SK-N-SH treated with all-trans-retinoic acid at 6 μM for 48 hours (cell line): ENCODE results near the gene UBE2D4.

ENCODE experiments used
- ATAC-seq: fragments of 200-7000 bp; cut with Tn5 transposase; 3 replicates; pipeline ENCODE4 v1.9.1; 2020; ENCODE audit warnings: mild to moderate bottlenecking, moderate library complexity
- ARNTL ChIP-seq: fragments of 450-650 bp; formaldehyde crosslinking; IDR thresholded peaks from 2 replicates; pipeline ENCODE4 v1.5.0; 2020; ENCODE audit warnings: low read depth, mild to moderate bottlenecking, moderate library complexity, borderline replicate concordance
- BACH2 ChIP-seq: fragments of 250-450 bp; sonication (Bioruptor Pico); IDR thresholded peaks from 2 replicates; pipeline ENCODE4 v1.9.0; 2021; ENCODE audit warnings: mild to moderate bottlenecking, borderline replicate concordance
- GLIS3 ChIP-seq: fragments of 250-450 bp; sonication (Bioruptor Pico); IDR thresholded peaks from 2 replicates; pipeline ENCODE4 v1.5.0; 2020; ENCODE audit warnings: mild to moderate bottlenecking, moderate library complexity
- ISL1 ChIP-seq: fragments of 250-450 bp; sonication (Bioruptor Pico); IDR thresholded peaks from 2 replicates; pipeline ENCODE4 v2.1.2; 2022; ENCODE audit warnings: mild to moderate bottlenecking, moderate library complexity
- OSR1 ChIP-seq: fragments of 250-450 bp; sonication (Bioruptor Pico); IDR thresholded peaks from 2 replicates; pipeline ENCODE4 v1.8.0; 2022; ENCODE audit warnings: moderate library complexity, mild to moderate bottlenecking, inconsistent platforms
- PPARA ChIP-seq: fragments of 250-450 bp; sonication (Bioruptor Pico); IDR thresholded peaks from 2 replicates; pipeline ENCODE4 v1.5.0; 2020; ENCODE audit warnings: mild to moderate bottlenecking, borderline replicate concordance
- RARB ChIP-seq: fragments of 250-450 bp; sonication (Bioruptor Pico); IDR thresholded peaks from 2 replicates; pipeline ENCODE4 v1.8.0; 2021; ENCODE audit warnings: mild to moderate bottlenecking, moderate library complexity
- SNAI2 ChIP-seq: fragments of 250-450 bp; sonication (Bioruptor Pico); IDR thresholded peaks from 2 replicates; pipeline ENCODE4 v1.5.0; 2020; ENCODE audit warnings: mild to moderate bottlenecking, moderate library complexity
- TCF4 ChIP-seq: fragments of 250-450 bp; sonication (Bioruptor Pico); IDR thresholded peaks from 2 replicates; pipeline ENCODE4 v1.8.0; 2021; ENCODE audit warnings: mild to moderate bottlenecking, moderate library complexity, borderline replicate concordance
- TOX ChIP-seq: fragments of 250-450 bp; sonication (Bioruptor Pico); IDR thresholded peaks from 2 replicates; pipeline ENCODE4 v1.8.0; 2021; ENCODE audit warnings: mild to moderate bottlenecking, moderate library complexity, borderline replicate concordance
- TSHZ2 ChIP-seq: fragments of 250-450 bp; sonication (Bioruptor Pico); IDR thresholded peaks from 2 replicates; pipeline ENCODE4 v1.5.0; 2020; ENCODE audit warnings: mild to moderate bottlenecking, moderate library complexity
- ZC3H10 ChIP-seq: fragments of 250-450 bp; sonication (Bioruptor Pico); IDR thresholded peaks from 2 replicates; pipeline ENCODE4 v1.5.1; 2021; ENCODE audit warnings: mild to moderate bottlenecking, moderate library complexity
- ZFP3 ChIP-seq: fragments of 250-450 bp; sonication (Bioruptor Pico); IDR thresholded peaks from 2 replicates; pipeline ENCODE4 v1.5.0; 2020; ENCODE audit warnings: mild to moderate bottlenecking, moderate library complexity
- ZFP30 ChIP-seq: fragments of 450-650 bp; formaldehyde crosslinking; IDR thresholded peaks from 2 replicates; pipeline ENCODE4 v1.5.0; 2022; ENCODE audit warnings: mild to moderate bottlenecking, moderate library complexity
- ZNF565 ChIP-seq: fragments of 450-650 bp; formaldehyde crosslinking; conservative IDR thresholded peaks from 2 replicates; pipeline ENCODE4 v1.5.0; 2020; ENCODE audit warnings: low read depth, mild to moderate bottlenecking, moderate library complexity
- ZNF70 ChIP-seq: fragments of 450-650 bp; formaldehyde crosslinking; IDR thresholded peaks from 2 replicates; pipeline ENCODE4 v1.5.0; 2020; ENCODE audit warnings: mild to moderate bottlenecking, moderate library complexity
- ZNF8 ChIP-seq: fragments of 450-650 bp; formaldehyde crosslinking; IDR thresholded peaks from 2 replicates; pipeline ENCODE4 v1.5.0; 2020; ENCODE audit warnings: mild to moderate bottlenecking, moderate library complexity
- TF ChIP-seq, protein P1 (sequence below): fragments of 250-450 bp; sonication (Bioruptor Pico); IDR thresholded peaks from 2 replicates; pipeline ENCODE4 v1.5.1; 2020; ENCODE audit warnings: low read depth, mild to moderate bottlenecking, moderate library complexity
- TF ChIP-seq, protein P2 (sequence below): fragments of 250-450 bp; sonication (Bioruptor Pico); IDR thresholded peaks from 2 replicates; pipeline ENCODE4 v1.8.0; 2020; ENCODE audit warnings: mild to moderate bottlenecking, moderate library complexity, borderline replicate concordance

UBE2D4 gene

DNA sequence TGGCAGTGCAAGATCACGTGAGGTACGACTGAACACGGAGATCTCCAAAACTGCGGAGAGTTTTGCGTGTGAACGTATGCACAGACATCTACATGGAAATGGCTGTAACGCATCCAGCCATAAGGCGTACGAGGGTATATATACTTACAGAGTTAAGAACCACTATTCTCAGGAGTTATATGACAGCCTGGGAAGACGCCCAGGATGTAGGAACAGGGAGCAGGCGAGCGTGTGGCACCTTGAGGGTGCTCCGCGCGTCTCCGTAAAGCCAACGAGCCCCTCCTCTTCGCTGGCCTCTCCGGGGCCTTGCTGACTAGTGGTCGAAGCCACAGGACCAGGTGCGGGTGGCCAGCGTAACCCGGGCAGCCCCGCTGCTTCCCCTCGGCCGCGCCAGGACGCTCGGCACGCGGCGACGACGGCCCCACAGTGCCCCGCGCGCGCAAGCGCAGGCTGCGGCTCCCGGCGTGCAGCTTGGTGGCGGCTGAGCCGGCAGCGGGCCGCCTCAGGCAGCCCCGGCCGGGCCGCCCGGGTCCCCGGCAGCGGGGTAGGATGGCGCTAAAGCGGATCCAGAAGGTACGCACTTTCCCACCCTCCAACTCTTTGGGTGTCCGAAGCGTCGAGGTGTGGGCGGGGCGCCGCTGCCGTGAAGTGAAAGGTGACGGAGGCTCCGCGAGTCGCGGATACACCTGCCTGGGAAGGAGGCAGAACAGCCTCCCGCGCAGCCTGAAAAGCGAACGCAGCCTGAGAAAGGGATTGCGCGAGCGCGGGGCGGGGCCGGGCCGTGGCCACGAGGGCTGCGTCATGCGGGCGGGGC lies at the start of gene UBE2D4:
Gene UBE2D4, plus strand, starts transcription at position 453 of the 814 bp plus-strand sequence. Its CDS starts 97 bp downstream, at position 550.
- TF ChIP-seq GLIS3: 0 out of 2 replicates have a peak, but pooled peaks have one; percentile 47
- TF ChIP-seq ZFP3 (CRISPR knock-in tag): 0 out of 2 replicates have a peak, but pooled peaks have one; percentile 53
- 0 out of 2 replicates have a peak, but pooled peaks have one; percentile 74 for TF ChIP-seq PPARA (CRISPR knock-in tag)
- no peak for TF ChIP-seq ZFP30 (CRISPR knock-in tag)
- TF ChIP-seq ZNF70: 0 out of 2 replicates have a peak, but pooled peaks have one; percentile 11
- 0 out of 2 replicates have a peak, but pooled peaks have one; percentile 7 for TF ChIP-seq ZC3H10
- TF ChIP-seq ISL1: no peak
- TF ChIP-seq, all 23 proteins: peak for 5
- ATAC-seq: peak; percentile 95

GRCh38 chr7:43876976-43877745 lies 49.1 kb upstream of the UBE2D4 start:
- no peak for ATAC-seq
- TF ChIP-seq ZFP30 (CRISPR knock-in tag) (no peak), TOX (CRISPR knock-in tag) (no peak), ZNF565 (no peak), ZC3H10 (no peak), ARNTL (CRISPR knock-in tag) (no peak), PPARA (CRISPR knock-in tag) (no peak)
- TF ChIP-seq, protein P1, sequence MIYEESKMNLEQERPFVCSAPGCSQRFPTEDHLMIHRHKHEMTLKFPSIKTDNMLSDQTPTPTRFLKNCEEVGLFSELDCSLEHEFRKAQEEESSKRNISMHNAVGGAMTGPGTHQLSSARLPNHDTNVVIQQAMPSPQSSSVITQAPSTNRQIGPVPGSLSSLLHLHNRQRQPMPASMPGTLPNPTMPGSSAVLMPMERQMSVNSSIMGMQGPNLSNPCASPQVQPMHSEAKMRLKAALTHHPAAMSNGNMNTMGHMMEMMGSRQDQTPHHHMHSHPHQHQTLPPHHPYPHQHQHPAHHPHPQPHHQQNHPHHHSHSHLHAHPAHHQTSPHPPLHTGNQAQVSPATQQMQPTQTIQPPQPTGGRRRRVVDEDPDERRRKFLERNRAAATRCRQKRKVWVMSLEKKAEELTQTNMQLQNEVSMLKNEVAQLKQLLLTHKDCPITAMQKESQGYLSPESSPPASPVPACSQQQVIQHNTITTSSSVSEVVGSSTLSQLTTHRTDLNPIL (CRISPR knock-in tag): no peak

- TF ChIP-seq ZNF8 (CRISPR knock-in tag) (no peak), ZFP30 (CRISPR knock-in tag) (no peak), ARNTL (CRISPR knock-in tag) (no peak), ISL1 (no peak), BACH2 (no peak), TSHZ2 (CRISPR knock-in tag) (no peak)
These were observed 48.0 kb upstream of the UBE2D4 start for GRCh38 chr7:43877968-43878864.

GRCh38 chr7:43878867-43879266 lies 47.4 kb upstream of the UBE2D4 start:
- peak; percentile 29; the same call in 2 of the 3 replicates for ATAC-seq
- TF ChIP-seq GLIS3 (no peak), ZNF565 (no peak), ZFP3 (CRISPR knock-in tag) (no peak), SNAI2 (CRISPR knock-in tag) (no peak), TCF4 (CRISPR knock-in tag) (no peak), PPARA (CRISPR knock-in tag) (no peak), BACH2 (no peak), ZC3H10 (no peak), RARB (no peak), ZNF70 (no peak), ZNF8 (CRISPR knock-in tag) (no peak), OSR1 (CRISPR knock-in tag) (no peak), TSHZ2 (CRISPR knock-in tag) (no peak), TOX (CRISPR knock-in tag) (no peak), ISL1 (no peak)
- TF ChIP-seq, protein P1 (CRISPR knock-in tag): no peak
- TF ChIP-seq, protein P2, sequence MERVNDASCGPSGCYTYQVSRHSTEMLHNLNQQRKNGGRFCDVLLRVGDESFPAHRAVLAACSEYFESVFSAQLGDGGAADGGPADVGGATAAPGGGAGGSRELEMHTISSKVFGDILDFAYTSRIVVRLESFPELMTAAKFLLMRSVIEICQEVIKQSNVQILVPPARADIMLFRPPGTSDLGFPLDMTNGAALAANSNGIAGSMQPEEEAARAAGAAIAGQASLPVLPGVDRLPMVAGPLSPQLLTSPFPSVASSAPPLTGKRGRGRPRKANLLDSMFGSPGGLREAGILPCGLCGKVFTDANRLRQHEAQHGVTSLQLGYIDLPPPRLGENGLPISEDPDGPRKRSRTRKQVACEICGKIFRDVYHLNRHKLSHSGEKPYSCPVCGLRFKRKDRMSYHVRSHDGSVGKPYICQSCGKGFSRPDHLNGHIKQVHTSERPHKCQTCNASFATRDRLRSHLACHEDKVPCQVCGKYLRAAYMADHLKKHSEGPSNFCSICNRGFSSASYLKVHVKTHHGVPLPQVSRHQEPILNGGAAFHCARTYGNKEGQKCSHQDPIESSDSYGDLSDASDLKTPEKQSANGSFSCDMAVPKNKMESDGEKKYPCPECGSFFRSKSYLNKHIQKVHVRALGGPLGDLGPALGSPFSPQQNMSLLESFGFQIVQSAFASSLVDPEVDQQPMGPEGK: no peak

More at GRCh38 chr7:43877968-43878864, 48.0 kb upstream of the UBE2D4 start:
- no peak for ATAC-seq
